ENCODE data around the gene CAMK1D.

DNA sequence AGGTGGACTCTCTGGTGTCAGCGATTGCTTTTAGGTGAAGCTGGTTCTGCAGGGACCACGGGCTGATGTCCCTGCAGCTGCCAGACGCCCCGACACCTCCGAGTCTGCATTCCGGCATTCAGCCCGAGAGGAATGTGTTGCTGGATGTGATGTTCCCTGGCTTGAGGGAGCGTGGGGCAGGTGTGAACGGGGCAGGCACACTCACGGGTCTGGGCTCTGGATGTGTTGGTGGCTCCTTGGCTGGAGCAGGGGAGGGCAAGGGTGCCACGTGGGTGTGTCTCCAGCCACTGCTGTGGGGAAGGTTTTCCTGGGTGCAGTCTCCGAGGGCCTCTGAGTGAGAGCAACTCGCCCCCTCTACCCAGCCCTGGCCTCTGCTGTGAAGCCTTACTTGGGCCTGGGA lies 140.5 kb downstream of the CAMK1D start:
- no peak for TF ChIP-seq SCRT1 (tag by site-specific recombination; IDR thresholded peaks at IDR 0.05; ENCODE audit: borderline replicate concordance)
- TF ChIP-seq, protein P1, sequence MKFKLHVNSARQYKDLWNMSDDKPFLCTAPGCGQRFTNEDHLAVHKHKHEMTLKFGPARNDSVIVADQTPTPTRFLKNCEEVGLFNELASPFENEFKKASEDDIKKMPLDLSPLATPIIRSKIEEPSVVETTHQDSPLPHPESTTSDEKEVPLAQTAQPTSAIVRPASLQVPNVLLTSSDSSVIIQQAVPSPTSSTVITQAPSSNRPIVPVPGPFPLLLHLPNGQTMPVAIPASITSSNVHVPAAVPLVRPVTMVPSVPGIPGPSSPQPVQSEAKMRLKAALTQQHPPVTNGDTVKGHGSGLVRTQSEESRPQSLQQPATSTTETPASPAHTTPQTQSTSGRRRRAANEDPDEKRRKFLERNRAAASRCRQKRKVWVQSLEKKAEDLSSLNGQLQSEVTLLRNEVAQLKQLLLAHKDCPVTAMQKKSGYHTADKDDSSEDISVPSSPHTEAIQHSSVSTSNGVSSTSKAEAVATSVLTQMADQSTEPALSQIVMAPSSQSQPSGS (tag by site-specific recombination; IDR thresholded peaks at IDR 0.05; ENCODE audit: low read depth): no peak
- TF ChIP-seq ZNF280D (tag by site-specific recombination; IDR thresholded peaks at IDR 0.05): no peak
- no peak for TF ChIP-seq ZBTB48 (tag by site-specific recombination; IDR thresholded peaks at IDR 0.05)
- no peak for TF ChIP-seq ZNF792 (tag by site-specific recombination; IDR thresholded peaks at IDR 0.05)
- TF ChIP-seq, protein P2, sequence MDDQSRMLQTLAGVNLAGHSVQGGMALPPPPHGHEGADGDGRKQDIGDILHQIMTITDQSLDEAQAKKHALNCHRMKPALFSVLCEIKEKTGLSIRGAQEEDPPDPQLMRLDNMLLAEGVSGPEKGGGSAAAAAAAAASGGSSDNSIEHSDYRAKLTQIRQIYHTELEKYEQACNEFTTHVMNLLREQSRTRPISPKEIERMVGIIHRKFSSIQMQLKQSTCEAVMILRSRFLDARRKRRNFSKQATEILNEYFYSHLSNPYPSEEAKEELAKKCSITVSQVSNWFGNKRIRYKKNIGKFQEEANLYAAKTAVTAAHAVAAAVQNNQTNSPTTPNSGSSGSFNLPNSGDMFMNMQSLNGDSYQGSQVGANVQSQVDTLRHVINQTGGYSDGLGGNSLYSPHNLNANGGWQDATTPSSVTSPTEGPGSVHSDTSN (CRISPR knock-in tag; IDR thresholded peaks at IDR 0.05): no peak
- TF ChIP-seq MEIS1 (CRISPR knock-in tag; IDR thresholded peaks at IDR 0.05; ENCODE audit: borderline replicate concordance): no peak
- no peak for TF ChIP-seq ZNF16 (tag by site-specific recombination; IDR thresholded peaks at IDR 0.05; ENCODE audit: low read depth)
- TF ChIP-seq ZNF155 (tag by site-specific recombination; IDR thresholded peaks at IDR 0.05): no peak
- no peak for TF ChIP-seq BCL11A (tag by site-specific recombination; IDR thresholded peaks at IDR 0.05; ENCODE audit: low read depth)

Data from HEK293 (cell line).